ENCODE data around the gene PNRC2. TPM values are rescaled to one million over a fixed set of nuclear protein-coding genes. Genes with fewer than 3 reads are reported as not detected.
"Not testable (repeated sequence)": the region's sequence is repeated elsewhere in the genome, so short reads cannot be mapped to it uniquely, and the experiment has no call there.

Gene PNRC2
- total RNA-seq, 1 experiment from 2014 or later: 88.2 TPM

DNA sequence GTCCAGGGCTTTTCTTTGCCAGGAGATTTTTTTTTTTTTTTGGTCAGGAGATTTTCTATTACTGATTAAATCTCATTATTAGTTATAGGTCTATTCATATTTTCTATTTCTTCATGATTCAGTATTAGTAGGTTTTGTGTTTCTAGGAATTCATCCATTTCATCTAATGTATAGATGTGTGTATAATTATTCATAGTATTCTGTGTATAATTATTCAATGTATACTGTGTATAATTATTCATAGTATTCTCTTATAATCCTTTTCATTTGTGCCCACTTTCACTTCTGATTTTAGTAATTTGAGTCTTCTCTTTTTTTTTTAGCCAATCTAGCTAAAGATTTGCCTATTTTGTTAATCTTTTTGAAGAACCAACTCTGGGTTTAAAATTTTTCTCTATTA, 12.3 kb upstream of the PNRC2 start:
- DNase-seq (ENCODE audit: low read depth): no peak

DNA sequence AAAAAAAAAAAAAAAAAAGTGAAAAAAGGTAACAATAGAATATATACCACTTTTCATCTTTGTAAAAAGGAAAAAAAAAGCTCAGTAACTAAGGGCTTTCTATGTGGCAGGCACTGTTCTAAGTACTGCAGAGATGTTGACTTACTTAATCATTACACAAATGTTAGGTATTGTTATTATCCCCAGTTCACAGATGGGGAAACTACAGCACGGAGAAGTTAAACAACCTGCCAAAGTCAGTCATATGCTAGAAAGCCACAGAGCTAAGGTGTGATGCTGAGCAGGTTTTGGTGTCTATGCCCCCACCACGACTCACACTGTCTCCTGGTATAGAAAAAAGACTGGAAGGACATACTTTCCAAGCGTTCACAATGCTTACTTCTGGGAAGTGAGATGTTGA, 6.6 kb upstream of the PNRC2 start:
- DNase-seq (ENCODE audit: low read depth): no peak

- no peak for DNase-seq (ENCODE audit: low read depth)
These were observed 2.5 kb upstream of the PNRC2 start for GRCh38 chr1:23957096-23957495.

DNA sequence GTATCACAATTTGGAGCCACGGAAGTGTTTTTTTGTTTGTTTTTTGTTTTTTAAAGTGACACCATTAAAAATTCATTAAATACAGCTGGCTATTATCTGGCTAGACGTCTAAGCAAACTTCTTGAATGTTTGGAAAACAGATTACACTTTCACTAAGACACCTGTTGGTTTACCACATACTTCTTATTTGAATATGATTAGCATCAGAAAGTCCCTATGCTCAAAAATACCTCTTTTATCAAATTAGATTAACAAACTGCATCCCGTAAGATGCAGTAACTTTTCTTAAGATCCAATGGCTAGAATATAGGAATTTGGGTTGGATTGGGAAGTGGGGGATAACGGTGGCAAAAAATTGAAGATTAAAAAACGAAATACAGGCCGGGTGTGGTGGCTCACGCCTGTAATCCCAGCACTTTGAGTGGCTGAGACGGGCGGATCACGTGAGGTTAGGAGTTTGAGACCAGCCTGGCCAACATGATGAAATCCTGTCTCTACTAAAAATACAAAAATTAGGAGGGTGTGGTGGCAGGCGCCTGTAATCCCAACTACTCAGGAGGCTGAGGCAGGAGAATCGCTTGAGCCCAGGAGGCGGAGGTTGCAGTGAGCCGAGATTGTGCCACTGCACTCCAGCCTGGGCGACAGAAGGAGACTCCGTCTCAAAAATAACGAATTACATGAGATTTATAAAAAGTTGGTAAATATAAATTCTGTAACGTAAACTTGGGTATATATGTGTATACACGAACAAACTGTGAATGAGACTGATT, 1.4 kb upstream of the PNRC2 start:
- not testable (repeated sequence) for DNase-seq (ENCODE audit: low read depth)

GRCh38 chr1:23958810-23959460, 693 bp upstream of the PNRC2 start:
- peak; percentile 96 for DNase-seq (ENCODE audit: low read depth)

DNA sequence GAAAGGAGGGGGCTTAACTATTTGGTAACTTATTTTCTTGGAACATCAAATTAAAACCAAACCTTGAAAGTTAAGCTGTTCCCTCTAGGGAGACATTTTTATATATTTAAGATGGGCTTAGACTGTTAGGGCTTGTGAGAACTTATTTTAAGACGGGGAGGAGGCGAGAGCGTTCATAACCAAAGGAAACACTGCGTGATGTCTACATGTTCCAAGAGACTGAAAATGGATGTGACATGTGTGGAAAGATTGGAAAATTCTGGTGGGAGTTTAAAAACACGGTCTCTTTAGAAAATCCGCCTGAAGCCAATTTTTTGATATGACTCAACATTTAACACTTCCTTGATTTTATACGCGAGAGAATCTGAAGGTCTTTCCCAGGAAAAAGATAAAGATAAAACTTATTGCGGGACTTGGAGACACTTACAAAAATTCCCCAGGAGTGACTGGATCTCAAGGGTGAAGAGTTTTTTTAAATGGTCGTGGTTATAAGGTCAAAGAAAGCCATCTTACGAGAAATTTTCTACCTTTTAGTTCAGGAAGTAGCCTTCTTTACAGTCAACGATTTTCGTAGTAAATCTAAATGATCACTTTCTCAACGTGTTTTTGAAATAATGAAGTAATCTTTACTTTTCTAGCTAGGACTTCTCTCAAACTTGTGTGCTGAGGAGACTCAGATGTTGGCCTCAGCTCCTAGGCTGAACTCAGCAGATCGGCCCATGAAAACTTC, 828 bp downstream of the PNRC2 start:
- no peak for DNase-seq (ENCODE audit: low read depth)

- DNase-seq (ENCODE audit: low read depth): no peak
These were observed 4.1 kb downstream of the PNRC2 start for GRCh38 chr1:23963617-23964234.

DNA sequence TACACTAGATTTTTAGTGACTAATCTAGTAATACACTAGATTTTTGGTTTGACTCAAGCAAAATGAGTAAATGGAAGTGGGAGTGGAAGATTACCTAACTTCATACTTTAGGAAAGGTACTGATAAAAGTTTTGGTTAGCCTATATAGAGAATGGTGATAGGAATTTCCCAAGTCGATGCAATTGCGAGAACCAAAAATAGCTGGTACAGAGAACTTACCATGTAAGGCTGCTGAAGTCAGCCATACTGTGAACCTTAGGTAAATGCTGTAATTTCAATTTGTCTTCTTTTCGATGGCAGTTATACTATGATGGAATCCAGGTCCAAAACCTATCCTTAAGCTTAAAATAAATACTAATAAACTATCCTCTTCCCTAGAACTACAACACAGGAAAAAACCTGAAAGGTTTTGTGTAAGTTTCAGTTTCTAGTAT, 4.6 kb downstream of the PNRC2 start:
- no peak for DNase-seq (ENCODE audit: low read depth)

- peak; percentile 60 for DNase-seq (ENCODE audit: low read depth)
These were observed 5.4 kb downstream of the PNRC2 start for GRCh38 chr1:23964790-23965740.

DNA sequence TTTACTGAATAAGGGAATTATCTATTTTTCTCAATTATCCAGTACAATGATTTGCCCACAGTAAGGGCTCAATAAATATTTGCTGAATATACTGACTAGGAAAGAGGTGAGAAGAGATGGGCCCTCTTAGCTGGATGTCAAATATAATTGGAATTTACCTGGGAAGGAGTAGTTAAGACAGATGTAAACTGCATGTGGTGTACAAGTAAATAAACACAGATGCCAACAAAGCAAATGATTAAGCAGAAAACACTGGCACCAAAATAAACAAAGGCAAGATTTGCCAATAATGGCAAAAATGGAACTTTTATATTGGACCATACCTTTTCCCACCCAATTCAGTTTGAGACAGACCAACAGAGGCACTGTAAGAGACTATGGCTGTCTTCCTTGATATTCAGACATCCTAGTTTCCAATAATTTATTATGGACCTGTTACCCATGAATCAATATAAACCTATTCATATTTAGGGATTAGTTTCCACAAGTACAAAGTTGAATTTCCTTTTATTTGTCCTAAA, 7.4 kb downstream of the PNRC2 start:
- no peak for DNase-seq (ENCODE audit: low read depth)

GRCh38 chr1:23967871-23968270, 8.2 kb downstream of the PNRC2 start:
- no peak for DNase-seq (ENCODE audit: low read depth)

DNA sequence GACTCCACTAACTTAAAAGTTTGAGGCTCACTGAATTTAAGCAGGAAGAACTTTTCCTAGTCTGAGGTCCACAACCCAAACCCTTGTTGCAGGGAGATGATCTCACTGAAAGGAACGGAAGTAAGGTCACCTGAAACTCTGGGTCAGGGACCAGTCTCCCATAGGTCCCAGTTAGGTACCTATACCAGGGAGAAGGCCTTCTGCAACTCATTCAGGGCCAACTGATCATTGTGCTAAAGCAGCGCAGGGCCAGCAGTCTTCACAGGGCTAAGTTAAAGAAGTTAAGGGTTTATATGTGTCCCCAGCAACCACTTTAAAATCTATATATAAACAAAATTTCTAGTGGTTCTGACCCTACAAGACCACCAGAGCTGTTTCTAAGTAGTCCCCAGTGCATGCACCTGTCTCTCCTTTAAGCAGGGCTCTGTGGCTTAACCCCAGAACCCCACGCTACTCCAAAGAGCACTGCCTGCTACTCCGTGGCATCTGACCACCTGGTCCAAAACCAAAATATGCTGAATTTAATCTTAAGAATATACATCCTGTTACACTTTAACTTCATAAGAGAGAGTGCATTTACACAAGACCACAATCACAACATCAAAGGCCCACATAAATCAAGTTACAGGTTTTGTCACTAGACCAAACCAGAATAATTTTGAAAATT, 17.7 kb downstream of the PNRC2 start:
- no peak for DNase-seq (ENCODE audit: low read depth)

DNA sequence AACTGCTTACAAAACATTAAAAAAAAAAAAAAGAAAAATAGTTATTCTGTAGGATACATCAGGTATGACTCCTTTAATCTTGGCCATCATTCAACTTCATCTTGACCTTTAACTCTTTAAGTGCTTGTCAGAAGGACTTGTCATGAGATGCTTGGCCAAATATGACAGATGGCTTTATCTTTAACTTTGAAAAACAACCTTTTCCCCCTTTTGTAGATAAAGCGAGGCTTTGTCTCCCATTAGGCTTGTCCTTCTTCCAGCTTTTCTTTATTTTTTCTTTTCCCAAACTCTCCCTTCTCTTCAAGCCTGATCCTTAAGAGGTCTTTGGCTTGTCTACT, 18.2 kb downstream of the PNRC2 start:
- no peak for DNase-seq (ENCODE audit: low read depth)

GRCh38 chr1:23978805-23979204, 19.2 kb downstream of the PNRC2 start:
- DNase-seq (ENCODE audit: low read depth): no peak

DNA sequence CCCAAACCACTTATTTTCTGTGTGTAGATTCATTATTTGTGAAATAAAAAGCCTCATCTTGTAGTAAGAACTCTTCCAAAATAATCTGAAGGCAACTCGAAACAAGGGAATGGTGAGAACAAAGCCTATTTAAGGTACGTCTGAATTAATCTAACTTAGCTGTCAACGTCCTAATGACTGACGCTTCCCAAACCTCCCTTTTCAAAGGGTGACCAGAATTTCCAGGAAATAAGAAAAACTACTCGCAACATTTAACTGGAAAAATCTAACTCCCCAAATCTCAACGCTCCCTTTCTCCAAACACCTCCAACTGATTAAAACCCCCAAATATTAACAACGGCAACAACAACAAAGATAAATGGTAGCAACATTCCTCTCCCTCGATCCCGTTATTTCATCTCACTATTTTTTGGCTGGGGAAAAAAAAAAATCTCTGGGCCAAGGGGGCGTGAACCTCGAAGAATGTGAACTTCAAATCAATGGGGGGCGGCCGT, 19.8 kb downstream of the PNRC2 start:
- DNase-seq (ENCODE audit: low read depth): no peak

GRCh38 chr1:23979881-23980727, 20.5 kb downstream of the PNRC2 start, which contains the start of gene SRSF10:
Gene SRSF10, minus strand, starts transcription at chr1:23980327. Its CDS starts 72 bp downstream, at chr1:23980255.
- peak; percentile 99 for DNase-seq (ENCODE audit: low read depth)

- peak; percentile 38 for DNase-seq (ENCODE audit: low read depth)
These were observed 21.1 kb downstream of the PNRC2 start for GRCh38 chr1:23980728-23981070.

- DNase-seq (ENCODE audit: low read depth): peak; percentile 31
These were observed 25.0 kb downstream of the PNRC2 start for GRCh38 chr1:23984417-23985186.
